Measurements from ENCODE around the gene COL1A1.

COL1A1 gene

GRCh38 chr17:50151041-50151936 is 50.1 kb downstream of the COL1A1 start:
- peak overlapping the region; percentile 87 for H3K4me3 Mint-ChIP-seq
- peaks cover 8% of the 10 kb centered on the region for H3K27me3 Mint-ChIP-seq
- H3K27ac Mint-ChIP-seq, result peak overlapping the region; percentile 94
- peak; percentile 94 for DNase-seq
- CTCF ChIA-PET, result interaction anchor here (1.1 to 5.9 kb wide), 7 partner anchors 10 to 57 kb away, joined by 4 to 55 read pairs (median 9); partner anchors contain the start of gene PDK2
- H3K4me1 Mint-ChIP-seq, result peaks cover 53% of the 10 kb centered on the region
- H3K36me3 Mint-ChIP-seq, result peaks cover 20% of the 10 kb centered on the region
- H3K9me3 Mint-ChIP-seq, result no peaks in the 10 kb centered on the region

- peaks cover 60% of the 10 kb centered on the region for H3K4me1 Mint-ChIP-seq
- no peaks in the 10 kb centered on the region for H3K9me3 Mint-ChIP-seq
- peak within 1 kb of the TSS; percentile 94 for H3K27ac Mint-ChIP-seq
- CTCF ChIA-PET, result interaction anchor here (0.7 to 5.9 kb wide), 5 partner anchors 11 to 33 kb away, joined by 3 to 55 read pairs (median 4); no protein-coding TSS in a partner anchor
- no peak for DNase-seq
- H3K4me3 Mint-ChIP-seq, result peak within 1 kb of the TSS; percentile 94
- peaks cover 8% of the 10 kb centered on the region for H3K27me3 Mint-ChIP-seq
- peaks cover 23% of the 10 kb centered on the region for H3K36me3 Mint-ChIP-seq
Observed at GRCh38 chr17:50150354-50151040, 50.9 kb downstream of the COL1A1 start, which contains the start of gene PPP1R9B. Gene PPP1R9B (minus strand): TSS chr17:50150677. CDS start chr17:50150513, 164 bp downstream.

- Mint-ChIP-seq H3K9me3 (no peaks in the 10 kb centered on the region), H3K36me3 (peaks cover 27% of the 10 kb centered on the region), H3K27me3 (peaks cover 8% of the 10 kb centered on the region), H3K4me1 (peaks cover 59% of the 10 kb centered on the region), H3K27ac (peak overlapping the region; percentile 72), H3K4me3 (peak overlapping the region; percentile 94)
- peak; percentile 70 for DNase-seq
- CTCF ChIA-PET, result interaction anchor here (0.7 to 5.9 kb wide), 4 partner anchors 10 to 32 kb away, joined by 3 to 55 read pairs (median 10); no protein-coding TSS in a partner anchor
Observed at GRCh38 chr17:50149417-50150353, 51.7 kb downstream of the COL1A1 start.

- Mint-ChIP-seq H3K27ac (peak overlapping the region; percentile 72), H3K27me3 (peaks cover 8% of the 10 kb centered on the region), H3K4me3 (peak overlapping the region; percentile 94), H3K4me1 (peaks cover 59% of the 10 kb centered on the region), H3K9me3 (no peaks in the 10 kb centered on the region), H3K36me3 (peaks cover 33% of the 10 kb centered on the region)
- DNase-seq, result no peak
- CTCF ChIA-PET, result interaction anchor here (1.9 to 5.9 kb wide), 2 partner anchors 9 to 12 kb away, joined by 16 to 55 read pairs; no protein-coding TSS in a partner anchor
Observed at GRCh38 chr17:50149091-50149416, 52.4 kb downstream of the COL1A1 start.

- Mint-ChIP-seq H3K4me1 (peaks cover 60% of the 10 kb centered on the region), H3K9me3 (no peaks in the 10 kb centered on the region), H3K4me3 (peak overlapping the region; percentile 94), H3K27me3 (peaks cover 8% of the 10 kb centered on the region), H3K36me3 (peaks cover 38% of the 10 kb centered on the region), H3K27ac (peak overlapping the region; percentile 85)
- CTCF ChIA-PET, result interaction anchor here (1.1 to 5.9 kb wide), 4 partner anchors 8 to 21 kb away, joined by 3 to 55 read pairs (median 6); no protein-coding TSS in a partner anchor
- peak; percentile 73 for DNase-seq
Observed at GRCh38 chr17:50148226-50149090, 53.0 kb downstream of the COL1A1 start.

- Mint-ChIP-seq H3K4me3 (peak overlapping the region; percentile 94), H3K36me3 (peaks cover 42% of the 10 kb centered on the region), H3K27ac (peak overlapping the region; percentile 85), H3K4me1 (peaks cover 65% of the 10 kb centered on the region), H3K27me3 (peaks cover 8% of the 10 kb centered on the region), H3K9me3 (no peaks in the 10 kb centered on the region)
- DNase-seq, result no peak
- CTCF ChIA-PET, result interaction anchor here (1.1 to 5.9 kb wide), 4 partner anchors 8 to 22 kb away, joined by 3 to 55 read pairs (median 6); no protein-coding TSS in a partner anchor
Observed at GRCh38 chr17:50147841-50148225, 53.6 kb downstream of the COL1A1 start.

- Mint-ChIP-seq H3K9me3 (no peaks in the 10 kb centered on the region), H3K27me3 (peaks cover 7% of the 10 kb centered on the region), H3K4me3 (peak overlapping the region; percentile 94), H3K36me3 (peaks cover 50% of the 10 kb centered on the region), H3K27ac (peak overlapping the region; percentile 85), H3K4me1 (peaks cover 65% of the 10 kb centered on the region)
- CTCF ChIA-PET, result interaction anchor here (1.7 kb wide), 1 partner anchor 8 kb away, joined by 6 read pairs; no protein-coding TSS in a partner anchor
- no peak for DNase-seq
Observed at GRCh38 chr17:50146927-50147665, 54.3 kb downstream of the COL1A1 start.

GRCh38 chr17:50146230-50146926 is 55.1 kb downstream of the COL1A1 start:
- Mint-ChIP-seq H3K27ac (peak overlapping the region; percentile 85), H3K4me1 (peaks cover 66% of the 10 kb centered on the region), H3K27me3 (no peaks in the 10 kb centered on the region), H3K9me3 (no peaks in the 10 kb centered on the region), H3K36me3 (peaks cover 57% of the 10 kb centered on the region), H3K4me3 (peak overlapping the region; percentile 94)
- CTCF ChIA-PET, result interaction anchor here (0.8 to 1.8 kb wide), 4 partner anchors 8 to 32 kb away, joined by 3 to 8 read pairs (median 4); no protein-coding TSS in a partner anchor
- no peak for DNase-seq

GRCh38 chr17:50145532-50146229 is 55.8 kb downstream of the COL1A1 start:
- H3K27ac Mint-ChIP-seq, result peak overlapping the region; percentile 61
- no peak for DNase-seq
- H3K4me3 Mint-ChIP-seq, result peak overlapping the region; percentile 41
- CTCF ChIA-PET, result interaction anchor here (0.8 to 1.8 kb wide), 5 partner anchors 9 to 32 kb away, joined by 3 to 8 read pairs (median 4); no protein-coding TSS in a partner anchor
- H3K4me1 Mint-ChIP-seq, result peaks cover 73% of the 10 kb centered on the region
- no peaks in the 10 kb centered on the region for H3K9me3 Mint-ChIP-seq
- H3K36me3 Mint-ChIP-seq, result peaks cover 64% of the 10 kb centered on the region
- no peaks in the 10 kb centered on the region for H3K27me3 Mint-ChIP-seq

- Mint-ChIP-seq H3K9me3 (no peaks in the 10 kb centered on the region), H3K27me3 (no peaks in the 10 kb centered on the region), H3K4me3 (peak overlapping the region; percentile 41), H3K4me1 (peaks cover 80% of the 10 kb centered on the region), H3K27ac (peak overlapping the region; percentile 61), H3K36me3 (peaks cover 71% of the 10 kb centered on the region)
- CTCF ChIA-PET, result interaction anchor here (1.1 to 1.8 kb wide), 3 partner anchors 9 to 33 kb away, joined by 4 to 8 read pairs (median 5); no protein-coding TSS in a partner anchor
- DNase-seq, result no peak
Observed at GRCh38 chr17:50144845-50145531, 56.4 kb downstream of the COL1A1 start.
